Vagina (tissue), 2 donors: ENCODE results near the gene CDKN2B-AS1. TPM values are rescaled to one million over a fixed set of nuclear protein-coding genes. Genes with fewer than 3 reads are reported as not detected.

ENCODE experiments used
- DNase-seq, 2 donors: peaks; one replicate each; pipeline ENCODE4 v3.0.0-alpha.2; 2017; ENCODE audit errors: extremely low spot score in 2 of 2
- H3K27ac ChIP-seq: fragments of 200-600 bp; sonication (generic); one replicate; pipeline ENCODE4 v1.5.1; 2019
- H3K27me3 ChIP-seq: fragments of 200-600 bp; sonication (generic); one replicate; pipeline ENCODE4 v1.5.1; 2019
- H3K36me3 ChIP-seq, 2 donors: fragments of 200-600 bp; sonication (generic); one replicate each; pipeline ENCODE4 v1.5.1; 2017 to 2019
- H3K4me1 ChIP-seq: fragments of 200-600 bp; sonication (generic); one replicate; pipeline ENCODE4 v1.5.1; 2019
- H3K4me3 ChIP-seq, 2 donors: fragments of 200-600 bp; sonication (generic); 1 replicate in 1 of 2; 2 replicates in 1 of 2; pipeline ENCODE4 v1.5.1; 2016 to 2019
- H3K9me3 ChIP-seq: fragments of 200-600 bp; sonication (generic); one replicate; pipeline ENCODE4 v1.5.1; 2019
- POLR2A ChIP-seq, 2 donors: fragments of 450-650 bp; IDR thresholded peaks; one replicate each; pipeline ENCODE4 v1.6.1; 2017; ENCODE audit warnings: antibody characterized with exemption in 2 of 2, mild to moderate bottlenecking in 2 of 2, moderate library complexity in 2 of 2
- POLR2AphosphoS5 ChIP-seq, 2 donors: sonication (generic); formaldehyde crosslinking; IDR thresholded peaks; one replicate each; pipeline ENCODE4 v1.9.0; 2017; ENCODE audit warnings: antibody characterized with exemption in 2 of 2, mild to moderate bottlenecking in 2 of 2, low read depth in 1 of 2; ENCODE audit not compliant: insufficient read depth in 1 of 2
- intact Hi-C: fragments of 100-400 bp; cut with DNase I; formaldehyde crosslinking; loops from one replicate; pipeline ENCODE4 v1.15.1; 2023
- total RNA-seq: library from RNA; depleted of rRNA; stranded (reverse); fragments of >200 nt; gene quantifications from one replicate; pipeline ENCODE4 v1.2.3, GENCODE V29; 2016
- TF ChIP-seq, protein P1 (sequence below), 3 experiments: fragments of 450-650 bp in 2 of 3; fragments of 200-600 bp in 1 of 3; sonication (generic) in 1 of 3; IDR thresholded peaks; one replicate each; pipeline ENCODE4 v1.5.1; 2017 to 2019; ENCODE audit warnings: antibody characterized with exemption in 3 of 3, mild to moderate bottlenecking in 2 of 3, moderate library complexity in 2 of 3

CDKN2B-AS1 gene
- total RNA-seq, 1 donor from 2014 or later = 5.9 TPM

DNA sequence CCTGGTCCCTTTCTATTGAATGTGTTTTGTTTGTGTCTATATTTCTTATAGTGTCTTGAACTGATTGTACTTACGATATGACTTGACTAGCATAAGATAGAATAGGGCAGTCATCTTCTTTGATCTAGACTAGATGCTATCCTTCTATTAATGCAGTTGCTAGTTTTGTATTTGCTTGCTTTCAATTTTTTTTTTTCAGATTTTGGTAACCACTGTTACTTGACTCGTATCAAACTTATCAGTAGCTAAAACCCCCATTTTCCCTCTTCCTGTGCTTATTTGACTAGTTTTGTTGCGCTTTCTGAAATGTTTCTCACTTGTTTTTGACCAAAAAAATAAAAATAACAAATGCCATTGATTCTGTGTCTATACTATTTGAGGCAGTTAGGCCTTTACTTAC, 83.5 kb downstream of the CDKN2B-AS1 start:
- H3K4me3 ChIP-seq = no peak overlapping the region
- H3K27ac ChIP-seq = no peak overlapping the region
- H3K9me3 ChIP-seq = no peaks in the 10 kb centered on the region
- TF ChIP-seq POLR2AphosphoS5 (IDR thresholded peaks at IDR 0.05; ENCODE audit: insufficient read depth in 1 of 2, low read depth in 1 of 2) (no peak), POLR2A (IDR thresholded peaks at IDR 0.05) (no peak)
- TF ChIP-seq, protein P1, sequence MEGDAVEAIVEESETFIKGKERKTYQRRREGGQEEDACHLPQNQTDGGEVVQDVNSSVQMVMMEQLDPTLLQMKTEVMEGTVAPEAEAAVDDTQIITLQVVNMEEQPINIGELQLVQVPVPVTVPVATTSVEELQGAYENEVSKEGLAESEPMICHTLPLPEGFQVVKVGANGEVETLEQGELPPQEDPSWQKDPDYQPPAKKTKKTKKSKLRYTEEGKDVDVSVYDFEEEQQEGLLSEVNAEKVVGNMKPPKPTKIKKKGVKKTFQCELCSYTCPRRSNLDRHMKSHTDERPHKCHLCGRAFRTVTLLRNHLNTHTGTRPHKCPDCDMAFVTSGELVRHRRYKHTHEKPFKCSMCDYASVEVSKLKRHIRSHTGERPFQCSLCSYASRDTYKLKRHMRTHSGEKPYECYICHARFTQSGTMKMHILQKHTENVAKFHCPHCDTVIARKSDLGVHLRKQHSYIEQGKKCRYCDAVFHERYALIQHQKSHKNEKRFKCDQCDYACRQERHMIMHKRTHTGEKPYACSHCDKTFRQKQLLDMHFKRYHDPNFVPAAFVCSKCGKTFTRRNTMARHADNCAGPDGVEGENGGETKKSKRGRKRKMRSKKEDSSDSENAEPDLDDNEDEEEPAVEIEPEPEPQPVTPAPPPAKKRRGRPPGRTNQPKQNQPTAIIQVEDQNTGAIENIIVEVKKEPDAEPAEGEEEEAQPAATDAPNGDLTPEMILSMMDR (IDR thresholded peaks at IDR 0.05) = no peak
- H3K36me3 ChIP-seq = no peaks in the 10 kb centered on the region
- H3K4me1 ChIP-seq = peaks cover 15% of the 10 kb centered on the region
- intact Hi-C loops = loop anchor here (5.0 kb wide), 1 partner anchor 941 kb away; no protein-coding TSS in a partner anchor
- no peaks in the 10 kb centered on the region for H3K27me3 ChIP-seq
- DNase-seq = no peak

- DNase-seq = peak in 1 of 2 donors; percentile 87
- H3K4me1 ChIP-seq = peaks cover 26% of the 10 kb centered on the region
- H3K9me3 ChIP-seq = no peaks in the 10 kb centered on the region
- no peaks in the 10 kb centered on the region for H3K36me3 ChIP-seq
- intact Hi-C loops = loop anchor here (5.0 kb wide), 1 partner anchor 943 kb away; no protein-coding TSS in a partner anchor
- no peaks in the 10 kb centered on the region for H3K27me3 ChIP-seq
- peak overlapping the region; percentile 45 for H3K27ac ChIP-seq
- TF ChIP-seq, protein P1 (IDR thresholded peaks at IDR 0.05) = no peak
- TF ChIP-seq POLR2AphosphoS5 (IDR thresholded peaks at IDR 0.05; ENCODE audit: insufficient read depth in 1 of 2, low read depth in 1 of 2) = peak in 1 of 2 donors; percentile 78
- no peak for TF ChIP-seq POLR2A (IDR thresholded peaks at IDR 0.05)
- H3K4me3 ChIP-seq = no peak overlapping the region
These were observed 85.3 kb downstream of the CDKN2B-AS1 start for GRCh38 chr9:22079873-22080341.

DNA sequence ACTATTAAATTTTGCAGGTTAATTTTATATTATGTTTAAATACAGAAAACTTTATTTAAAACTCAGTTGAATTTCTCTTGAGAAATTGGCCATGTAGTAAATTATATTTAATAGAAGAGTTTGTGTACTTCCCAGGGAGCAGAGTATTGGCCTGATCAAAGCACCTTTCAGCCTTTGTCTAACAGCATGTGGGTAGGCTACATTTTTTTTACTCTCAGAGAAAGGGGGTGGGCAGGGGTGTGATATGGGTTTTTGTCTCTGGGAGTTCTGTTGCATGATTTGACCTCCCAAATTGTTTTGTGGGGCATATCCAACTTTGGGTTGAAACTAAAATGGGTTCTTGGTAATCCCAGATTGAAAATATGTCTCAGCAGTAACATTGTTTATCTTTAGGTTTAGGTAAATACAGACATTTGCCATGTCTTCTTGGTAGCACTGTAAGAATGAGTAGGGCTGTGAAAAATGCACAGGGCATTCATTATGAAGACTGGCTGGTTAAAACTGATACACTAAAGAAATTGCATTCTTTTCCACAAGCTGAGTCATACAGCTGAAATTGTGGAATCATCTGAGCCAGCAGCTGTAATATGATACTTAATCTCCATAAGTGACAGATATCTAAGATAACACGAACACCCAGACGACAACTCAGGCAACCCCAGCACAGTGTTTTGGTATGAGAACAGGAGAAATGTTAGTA, 89.9 kb downstream of the CDKN2B-AS1 start:
- Histone ChIP-seq H3K9me3 (no peaks in the 10 kb centered on the region), H3K4me1 (peaks cover 25% of the 10 kb centered on the region), H3K27me3 (no peaks in the 10 kb centered on the region), H3K4me3 (no peak overlapping the region), H3K36me3 (no peaks in the 10 kb centered on the region), H3K27ac (no peak overlapping the region)
- DNase-seq = no peak
- TF ChIP-seq POLR2AphosphoS5 (IDR thresholded peaks at IDR 0.05; ENCODE audit: insufficient read depth in 1 of 2, low read depth in 1 of 2) (no peak), POLR2A (IDR thresholded peaks at IDR 0.05) (no peak)
- TF ChIP-seq, protein P1 (IDR thresholded peaks at IDR 0.05) = no peak
- intact Hi-C loops = no loop called here

DNA sequence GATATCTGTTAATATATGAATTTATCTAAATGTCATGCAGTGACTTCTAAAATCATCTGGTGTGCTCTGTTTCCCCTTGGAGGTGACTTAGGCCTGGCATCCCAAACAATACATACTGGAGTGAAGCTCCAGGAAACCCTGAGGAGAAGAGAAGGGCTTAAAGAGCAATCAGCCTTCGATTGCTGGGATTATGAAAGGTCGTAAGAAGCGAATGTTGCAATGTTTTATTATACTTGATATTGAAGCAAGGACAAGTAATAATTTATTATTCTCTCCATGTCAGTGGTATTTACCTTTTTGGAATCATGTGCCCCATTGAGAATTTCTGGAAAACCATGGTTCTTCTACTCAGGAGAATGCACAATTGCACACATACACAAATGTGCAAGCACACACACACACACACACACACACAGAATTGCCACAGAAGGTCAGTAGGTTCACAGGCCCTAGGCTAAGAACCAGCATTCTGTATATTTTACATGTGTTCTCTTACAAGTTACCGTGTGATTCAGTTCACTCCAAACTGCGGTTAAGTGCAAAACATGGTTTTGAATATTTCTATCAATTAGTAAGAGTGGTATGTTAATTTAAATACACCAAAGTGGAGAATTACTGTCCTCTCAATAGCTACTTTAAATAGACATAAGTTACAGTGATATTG, 93.6 kb downstream of the CDKN2B-AS1 start:
- no peaks in the 10 kb centered on the region for H3K9me3 ChIP-seq

More for the DNA sequence above, 93.6 kb downstream of the CDKN2B-AS1 start:
- TF ChIP-seq POLR2AphosphoS5 (IDR thresholded peaks at IDR 0.05; ENCODE audit: insufficient read depth in 1 of 2, low read depth in 1 of 2) = no peak
- no peak for TF ChIP-seq POLR2A (IDR thresholded peaks at IDR 0.05)
- TF ChIP-seq, protein P1 (IDR thresholded peaks at IDR 0.05) = no peak
- Histone ChIP-seq H3K27ac (no peak overlapping the region), H3K27me3 (no peaks in the 10 kb centered on the region), H3K4me1 (peaks cover 10% of the 10 kb centered on the region), H3K4me3 (no peak overlapping the region), H3K36me3 (no peaks in the 10 kb centered on the region)
- intact Hi-C loops = no loop called here
- no peak for DNase-seq
